Gastroesophageal sphincter (tissue), 2 donors: ENCODE results near the gene IQCC.

Experiments
- POLR2A ChIP-seq, 2 donors: fragments of 450-650 bp; IDR thresholded peaks; one replicate each; pipeline ENCODE4 v1.6.1; 2017; ENCODE audit warnings: antibody characterized with exemption in 2 of 2, mild to moderate bottlenecking in 2 of 2, moderate library complexity in 1 of 2
- POLR2AphosphoS5 ChIP-seq: sonication (generic); formaldehyde crosslinking; IDR thresholded peaks from one replicate; pipeline ENCODE4 v1.6.1; 2017; ENCODE audit warnings: antibody characterized with exemption

DNA sequence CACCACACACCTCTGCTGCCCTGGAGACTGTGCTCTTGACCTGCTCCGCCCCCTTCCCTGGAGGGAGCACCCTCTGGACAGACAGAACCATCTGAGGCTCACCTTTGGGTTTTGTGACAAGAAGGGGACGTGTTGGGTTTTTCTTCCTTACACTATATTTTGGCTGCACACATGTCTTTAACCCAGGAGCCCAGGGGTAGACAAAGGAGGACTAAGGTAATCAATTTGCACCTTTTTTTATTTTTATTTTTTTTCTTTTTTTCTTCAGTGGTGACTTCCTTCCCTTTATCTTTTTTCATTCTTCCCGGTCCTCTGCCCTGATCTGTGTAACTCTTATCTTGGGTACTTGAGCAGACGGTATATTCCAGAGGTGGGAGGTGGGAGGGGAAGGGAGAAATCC, 34.5 kb upstream of the IQCC start:
- no peak for TF ChIP-seq POLR2AphosphoS5
- no peak for TF ChIP-seq POLR2A (IDR thresholded peaks at IDR 0.05)
